K562 (cell line): Measurements from ENCODE around the gene LAMB3. TPM values are rescaled to one million over a fixed set of nuclear protein-coding genes. Genes with fewer than 3 reads are reported as not detected.

Source experiments
- ATAC-seq: fragments of 200-7000 bp; cut with Tn5 transposase; 3 replicates; pipeline ENCODE4 v1.9.1; 2020; ENCODE audit warnings: moderate library complexity
- BruUV-seq: library from RNA; stranded (reverse); fragments of 400-500 nt; replicated peaks from 2 replicates; lab custom pipeline; 2021; lab: Mats Ljungman, UMichigan
- CTCF ChIA-PET: fragments of 300-600 bp; formaldehyde crosslinking; extraction: SDS; loops from one replicate; lab custom pipeline; 2021; ENCODE audit warnings: low intra/inter-chr PET ratio; lab: Yijun Ruan, JAX
- POLR2A ChIA-PET: fragments of 300-600, 350-650 bp; sonication (Branson Sonifier 250); formaldehyde crosslinking; extraction: SDS; loops from one replicate; lab custom pipeline; 2021; ENCODE audit warnings: antibody characterized with exemption, inconsistent platforms; lab: Yijun Ruan, JAX
- DNase-seq, 4 experiments: peaks; one replicate each; pipeline versions ENCODE4 v3.0.0 to v3.0.0-alpha.2; 2011 to 2018; ENCODE audit warnings: low spot score in 3 of 4, mixed read lengths in 3 of 4; ENCODE audit errors: extremely low read depth in 1 of 4
- FAIRE-seq: peaks from 2 replicates; lab custom pipeline; 2011; peaks lifted over from hg19 to GRCh38; lab: Jason Lieb, UNC
- H2AFZ ChIP-seq: 2 replicates; pipeline ENCODE4 v1.6.0; 2011; ENCODE audit warnings: low read depth, low read length, control low read depth, inconsistent platforms
- H3K27ac ChIP-seq: fragments of 200-600 bp; 3 replicates; pipeline ENCODE4 v1.8.0; 2011; ENCODE audit warnings: low read depth, mild to moderate bottlenecking, control low read depth, inconsistent platforms, low read length, moderate library complexity, mixed read lengths; ENCODE audit errors: extremely low read depth
- H3K27me3 ChIP-seq, 2 experiments: fragments of 300-600 bp in 1 of 2; 2 replicates in 1 of 2; 3 replicates in 1 of 2; pipeline versions ENCODE4 v1.6.0 to v1.8.0; 2011; ENCODE audit warnings: inconsistent platforms in 2 of 2, low read length in 2 of 2, mild to moderate bottlenecking in 1 of 2, mixed read lengths in 1 of 2, moderate library complexity in 1 of 2; ENCODE audit not compliant: control insufficient read depth in 2 of 2, insufficient read depth in 2 of 2
- H3K36me3 ChIP-seq: fragments of 300-600 bp; 3 replicates; pipeline ENCODE4 v1.8.0; 2011; ENCODE audit warnings: mild to moderate bottlenecking, low read length, inconsistent platforms; ENCODE audit not compliant: control insufficient read depth, insufficient read depth
- H3K4me1 ChIP-seq, 2 experiments: fragments of 200-600 bp in 1 of 2; replicated peaks in 1 of 2; 2 replicates in 1 of 2; 3 replicates in 1 of 2; pipeline versions ENCODE4 v1.5.1 to v1.8.0; 2011; ENCODE audit warnings: inconsistent platforms in 2 of 2, low read length in 2 of 2, mild to moderate bottlenecking in 1 of 2, mixed read lengths in 1 of 2, moderate library complexity in 1 of 2; ENCODE audit not compliant: control insufficient read depth in 2 of 2, insufficient read depth in 2 of 2
- H3K4me2 ChIP-seq: 2 replicates; pipeline ENCODE4 v1.6.1; 2011; ENCODE audit warnings: low read length, control low read depth, inconsistent platforms, mixed read lengths; ENCODE audit not compliant: insufficient read depth
- H3K4me3 ChIP-seq: fragments of 200-600 bp; sonication (generic), shearing (Covaris generic); 2 replicates; pipeline ENCODE4 v1.5.1; 2016; ENCODE audit warnings: control low read depth, inconsistent platforms
- H3K79me2 ChIP-seq: fragments of 200-600 bp; 3 replicates; pipeline ENCODE4 v1.8.0; 2011; ENCODE audit warnings: low read length, inconsistent platforms; ENCODE audit not compliant: control insufficient read depth, insufficient read depth
- H3K9ac ChIP-seq, 2 experiments: 2 replicates each; pipeline versions ENCODE4 v1.6.0 to v1.6.1; 2011; ENCODE audit warnings: low read depth in 2 of 2, low read length in 2 of 2, control low read depth in 1 of 2, inconsistent platforms in 1 of 2, mild to moderate bottlenecking in 1 of 2, mixed read lengths in 1 of 2; ENCODE audit not compliant: insufficient read depth in 1 of 2
- H3K9me1 ChIP-seq: one replicate; pipeline ENCODE4 v1.6.0; 2011; ENCODE audit warnings: inconsistent platforms, mild to moderate bottlenecking, low read length, moderate library complexity; ENCODE audit not compliant: control insufficient read depth, insufficient read depth
- H3K9me3 ChIP-seq: replicated peaks from 2 replicates; pipeline ENCODE4 v1.5.1; 2011; ENCODE audit warnings: low read depth, low read length, inconsistent platforms; ENCODE audit not compliant: control insufficient read depth, insufficient read depth
- H4K20me1 ChIP-seq: replicated peaks from 2 replicates; pipeline ENCODE4 v1.6.1; 2011; ENCODE audit warnings: low read length, inconsistent platforms, mixed read lengths; ENCODE audit not compliant: control insufficient read depth, insufficient read depth
- DDX20 ChIP-seq: fragments of 450-650 bp; IDR thresholded peaks from 2 replicates; pipeline ENCODE4 v1.6.1; 2016; ENCODE audit warnings: missing genetic modification characterization, low read depth, mild to moderate bottlenecking, missing compliant biosample characterization, moderate library complexity
- SMARCA4 ChIP-seq: fragments of 450-650 bp; IDR thresholded peaks from 2 replicates; pipeline ENCODE4 v1.6.1; 2016
- WGBS: fragments of 100-300 bp; shearing (Covaris generic); methylation state at CpG from one replicate; pipeline ENCODE4 v1.1.6; 2016; ENCODE audit warnings: low coverage, mixed read lengths; ENCODE audit not compliant: insufficient coverage; ENCODE audit errors: missing lambda C conversion rate; 5-methylcytosine and 5-hydroxymethylcytosine counted together
- in situ Hi-C: fragments of 300-500 bp; cut with MboI; formaldehyde crosslinking; loops from 4 replicates; pipeline ENCODE4 v1.15.0; 2018; ENCODE audit warnings: inconsistent platforms, mixed read lengths
- intact Hi-C: fragments of 100-400 bp; cut with micrococcal nuclease; formaldehyde crosslinking; loops from 2 replicates; pipeline ENCODE4 v1.14.2; 2022
- polyA plus RNA-seq, 8 experiments: library from polyadenylated mRNA; depleted of rRNA in 4 of 8; stranded (reverse) in 5 of 8; unstranded in 3 of 8; fragments of >200 nt; fragmentation: Nextera tagmentation in 2 of 8; fragmentation: Illumina TruSeq in 1 of 8; extraction: Ambion mirVana in 2 of 8; extraction: Trizol in 1 of 8; gene quantifications; 2 replicates each; pipeline versions ENCODE4 v1.2.1 to v1.2.3, GENCODE V29; 2011 to 2014; ENCODE audit warnings: inconsistent platforms in 1 of 8, missing spikeins in 1 of 8
- total RNA-seq, 7 experiments: library from RNA; depleted of rRNA in 6 of 7; stranded (reverse); fragments of >200 nt in 6 of 7; fragmentation: Illumina TruSeq in 2 of 7; extraction: Trizol in 2 of 7; gene quantifications; 2 replicates each; pipeline versions ENCODE4 v1.2.1 to v1.2.3, GENCODE V29; 2011 to 2021; ENCODE audit warnings: low replicate concordance in 1 of 7
- TF ChIP-seq, protein P1 (sequence below): fragments of 450-650 bp; conservative IDR thresholded peaks from 2 replicates; pipeline ENCODE4 v1.6.1; 2016; ENCODE audit warnings: missing genetic modification characterization, low read depth, mild to moderate bottlenecking, missing compliant biosample characterization, moderate library complexity

Gene LAMB3
- total and polyA plus RNA-seq, 9 of the 15 experiments (the other 6 are each of a cell fraction or from before 2014, with no cell fraction given): 0.08 to 1.3 (median 0.91) TPM

- TF ChIP-seq DDX20: no peak
- TF ChIP-seq, all 486 proteins: peak for 28
These were observed 7.7 kb upstream of the LAMB3 start (continued) for GRCh38 chr1:209659909-209660308.

- Histone ChIP-seq H3K4me2 (no peak overlapping the region), H2AFZ (no peak overlapping the region), H3K4me3 (no peak overlapping the region), H3K9ac (no peak overlapping the region), H4K20me1 (no peaks in the 10 kb centered on the region), H3K79me2 (no peaks in the 10 kb centered on the region), H3K27ac (no peak overlapping the region), H3K9me1 (no peaks in the 10 kb centered on the region), H3K9me3 (no peaks in the 10 kb centered on the region), H3K36me3 (no peaks in the 10 kb centered on the region), H3K4me1 (peaks cover 10 to 15% of the 10 kb centered on the region in 2 experiments; a peak in 4 of 5 replicates), H3K27me3 (peaks cover 0 to 6% of the 10 kb centered on the region in 2 experiments; a peak in 2 of 5 replicates)
- intact Hi-C loops (no loop called here), in situ Hi-C loops (loop anchor here (10.0 kb wide), 1 partner anchor 1833 kb away; no protein-coding TSS in a partner anchor)
- no peak for TF ChIP-seq SMARCA4
- TF ChIP-seq, protein P1, sequence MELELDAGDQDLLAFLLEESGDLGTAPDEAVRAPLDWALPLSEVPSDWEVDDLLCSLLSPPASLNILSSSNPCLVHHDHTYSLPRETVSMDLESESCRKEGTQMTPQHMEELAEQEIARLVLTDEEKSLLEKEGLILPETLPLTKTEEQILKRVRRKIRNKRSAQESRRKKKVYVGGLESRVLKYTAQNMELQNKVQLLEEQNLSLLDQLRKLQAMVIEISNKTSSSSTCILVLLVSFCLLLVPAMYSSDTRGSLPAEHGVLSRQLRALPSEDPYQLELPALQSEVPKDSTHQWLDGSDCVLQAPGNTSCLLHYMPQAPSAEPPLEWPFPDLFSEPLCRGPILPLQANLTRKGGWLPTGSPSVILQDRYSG (tag): 0 out of 2 replicates have a peak, but pooled peaks have one; percentile 4
- DNase-seq: no peak
- ChIA-PET POLR2A (interaction anchor here (0.7 to 1.7 kb wide), 4 partner anchors 9 to 28 kb away, joined by 3 to 6 read pairs (median 5); no protein-coding TSS in a partner anchor), CTCF (no interaction called here)
- no TSS peak for BruUV-seq
- 44% methylated on average over 5 of the region's 5 CpGs for WGBS
- no peak for FAIRE-seq
- ATAC-seq: no peak
These were observed 5.7 kb upstream of the LAMB3 start for GRCh38 chr1:209657918-209658317.
